Activated effector memory CD4-positive, alpha-beta T cell treated with anti-CD3 and anti-CD28 coated beads, Interleukin-2, amount 50 U/mL, for 16 hours (primary cell): Measurements from ENCODE around the gene CINP.
"Not testable (repeated sequence)": the region's sequence is repeated elsewhere in the genome, so short reads cannot be mapped to it uniquely, and the experiment has no call there.

Experiments
- DNase-seq: peaks from one replicate; pipeline ENCODE4 v3.0.0-alpha.2; 2020

Gene CINP

DNA sequence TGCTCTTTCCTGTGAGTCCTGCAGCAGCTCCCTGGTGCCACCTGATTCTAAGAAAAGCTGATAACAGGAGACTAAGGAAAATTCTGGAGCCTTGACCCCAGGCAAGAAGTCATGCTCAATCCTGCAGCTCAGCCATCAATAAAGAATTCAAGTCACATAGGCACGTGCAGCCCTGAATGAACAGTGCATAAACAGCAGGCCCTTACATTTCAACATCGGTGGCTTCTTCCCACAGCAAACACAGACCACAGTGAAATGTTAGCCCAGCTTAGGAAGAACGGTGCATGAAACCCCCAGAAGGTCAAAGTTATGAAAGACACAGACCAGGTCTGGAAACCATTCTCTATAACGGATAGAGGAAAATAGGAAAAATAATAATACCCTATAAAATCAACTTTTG is 10.5 kb downstream of the CINP start:
- no peak for DNase-seq

DNA sequence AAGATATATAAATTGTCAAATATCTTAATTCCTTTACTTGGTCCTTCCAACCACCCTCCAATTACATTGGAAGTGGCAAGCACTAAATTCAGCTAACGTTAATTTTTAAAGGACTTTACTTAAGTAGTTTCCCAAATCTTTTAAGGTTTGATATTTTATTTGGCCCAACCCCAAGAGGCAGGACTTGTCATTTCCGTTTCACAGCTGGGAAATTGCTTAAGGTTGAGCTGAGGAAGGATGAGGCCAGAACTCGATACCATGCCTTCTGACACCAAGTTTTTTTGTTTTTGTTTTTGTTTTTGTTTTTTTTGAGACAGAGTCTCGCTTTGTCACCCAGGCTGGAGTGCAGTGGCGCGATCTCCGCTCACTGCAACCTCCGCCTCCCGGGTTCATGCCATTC is 11.1 kb downstream of the CINP start:
- not testable (repeated sequence) for DNase-seq

DNA sequence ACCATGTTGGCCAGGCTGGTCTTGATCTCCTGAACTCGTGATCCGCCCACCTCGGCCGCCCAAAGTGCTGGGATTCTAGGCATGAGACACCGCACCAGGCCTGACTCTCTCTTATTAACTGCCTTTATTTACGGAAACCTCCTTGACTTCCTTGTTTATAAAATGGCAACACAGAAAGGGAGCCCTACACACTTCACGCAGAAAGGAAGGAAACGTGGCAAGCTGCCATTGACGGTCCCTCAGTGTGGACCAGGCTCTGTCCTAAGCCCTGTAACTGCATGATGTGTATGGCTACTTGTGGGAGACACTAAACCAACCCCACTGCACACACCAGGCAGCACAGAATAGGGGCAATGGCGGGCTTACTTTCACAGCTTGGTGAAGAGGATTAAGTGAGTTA is 11.7 kb downstream of the CINP start:
- no peak for DNase-seq

DNA sequence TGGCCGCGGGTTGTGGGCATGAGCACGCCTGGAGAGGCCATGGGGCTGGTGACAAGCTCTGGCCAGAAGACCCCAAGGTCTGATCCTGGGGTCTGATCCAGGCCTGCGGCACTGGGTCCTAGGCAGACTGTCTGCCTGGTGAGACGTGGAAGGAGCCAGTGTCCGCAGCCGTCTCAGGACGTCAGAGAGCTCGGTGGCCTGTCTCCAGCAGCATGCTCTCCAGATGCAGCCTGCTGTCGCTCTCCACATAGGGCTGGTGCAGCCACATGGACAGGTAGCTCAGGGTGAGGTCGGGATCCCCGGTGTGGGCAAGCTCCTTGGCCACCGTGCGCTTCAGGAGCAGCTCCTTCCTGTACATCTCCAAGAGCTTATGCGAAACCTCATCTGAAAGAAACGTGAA is 14.3 kb downstream of the CINP start:
- DNase-seq, result no peak

DNA sequence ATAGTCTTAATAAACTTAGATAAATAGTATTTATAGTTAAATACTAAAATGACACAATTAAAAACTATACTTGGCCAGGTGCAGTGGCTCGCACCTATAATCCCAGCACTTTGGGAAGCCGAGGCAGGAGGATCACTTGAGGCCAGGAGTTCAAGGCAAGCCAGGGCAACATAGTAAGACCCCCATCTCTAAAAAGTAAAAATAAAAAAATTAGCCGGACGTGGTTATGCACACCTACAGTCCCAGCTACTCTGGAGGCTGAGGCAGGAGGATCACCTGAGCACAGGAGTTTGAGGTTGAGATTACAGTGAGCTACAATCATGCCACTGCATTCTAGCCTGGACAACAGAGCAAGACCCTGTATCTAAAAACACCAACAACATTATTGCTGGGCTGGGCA is 16.0 kb downstream of the CINP start:
- no peak for DNase-seq

DNA sequence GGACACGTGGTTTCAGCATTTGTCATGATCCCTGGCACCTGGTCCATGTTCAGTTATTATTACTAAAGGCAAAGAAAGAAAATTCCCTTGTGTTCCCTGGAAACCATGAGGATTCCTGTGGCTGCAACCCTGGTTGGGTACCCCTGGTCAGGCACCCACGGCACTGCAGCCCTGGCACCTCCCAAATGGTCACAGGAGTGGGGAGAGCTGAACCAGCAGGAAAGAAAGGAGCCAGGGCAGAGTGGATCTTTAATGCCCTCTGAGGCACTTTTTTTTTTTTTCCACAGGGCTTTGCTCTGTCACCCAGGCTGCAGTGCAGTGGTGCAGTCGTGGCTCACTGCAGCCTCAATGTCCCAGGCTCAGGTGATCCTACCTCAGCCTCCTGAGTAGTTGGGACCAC is 17.5 kb downstream of the CINP start:
- DNase-seq, result no peak

DNA sequence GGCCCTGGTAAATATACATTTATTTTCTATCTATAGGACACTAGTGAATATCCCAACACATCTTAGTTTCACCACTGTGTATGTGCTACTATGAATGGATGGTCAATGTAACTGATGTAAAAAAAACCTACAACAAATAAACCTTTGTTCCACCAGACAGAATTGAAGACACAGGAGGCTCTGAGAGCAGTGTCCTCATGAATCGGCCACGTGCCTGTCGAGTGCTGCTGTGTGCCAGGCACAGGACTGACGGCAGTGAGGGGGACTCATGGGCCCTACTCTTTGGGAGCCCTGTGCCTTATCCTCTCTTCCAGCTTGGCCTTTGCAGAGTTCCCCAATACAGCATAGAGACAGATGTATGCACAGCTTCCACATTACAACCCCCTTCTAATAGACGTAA is 18.2 kb downstream of the CINP start:
- DNase-seq, result no peak

DNA sequence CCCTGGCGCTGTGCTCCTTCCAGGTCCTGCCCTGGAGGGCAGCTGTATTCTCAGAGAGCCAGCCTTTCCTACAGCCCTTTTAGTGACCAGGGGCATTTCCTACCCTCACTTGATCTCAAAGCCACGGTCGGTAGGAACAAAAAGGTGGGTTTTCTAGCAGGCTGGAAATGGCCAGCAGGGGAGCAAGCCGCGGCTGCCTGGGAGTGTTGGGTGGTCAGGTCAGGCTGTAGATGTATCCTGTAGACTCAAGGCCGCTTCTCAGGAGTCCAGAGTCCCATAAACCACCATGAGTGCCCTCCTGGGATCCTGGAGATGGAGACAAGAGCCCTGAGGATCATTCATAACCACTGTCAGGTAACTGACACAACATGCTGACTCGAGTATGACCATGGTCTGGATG is 18.6 kb downstream of the CINP start:
- no peak for DNase-seq

DNA sequence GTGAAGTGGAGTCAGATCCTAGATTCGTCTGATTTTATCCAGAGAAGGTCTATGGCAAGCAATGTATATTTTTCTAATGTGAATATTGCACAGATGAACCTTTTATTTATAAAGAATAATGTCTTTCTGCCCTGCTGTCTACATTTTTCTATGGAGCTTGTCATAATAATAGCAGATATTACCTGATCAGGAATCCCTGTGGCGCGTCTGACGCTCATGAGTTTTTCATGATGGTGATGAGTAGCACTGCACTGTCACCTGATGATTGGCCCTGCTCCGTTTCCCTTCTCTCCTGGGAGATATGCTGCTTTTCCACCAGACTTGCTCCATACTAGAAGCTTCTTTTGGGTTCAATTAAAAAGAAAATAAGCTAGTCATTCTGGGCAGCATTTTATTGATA is 20.5 kb downstream of the CINP start:
- DNase-seq, result no peak

DNA sequence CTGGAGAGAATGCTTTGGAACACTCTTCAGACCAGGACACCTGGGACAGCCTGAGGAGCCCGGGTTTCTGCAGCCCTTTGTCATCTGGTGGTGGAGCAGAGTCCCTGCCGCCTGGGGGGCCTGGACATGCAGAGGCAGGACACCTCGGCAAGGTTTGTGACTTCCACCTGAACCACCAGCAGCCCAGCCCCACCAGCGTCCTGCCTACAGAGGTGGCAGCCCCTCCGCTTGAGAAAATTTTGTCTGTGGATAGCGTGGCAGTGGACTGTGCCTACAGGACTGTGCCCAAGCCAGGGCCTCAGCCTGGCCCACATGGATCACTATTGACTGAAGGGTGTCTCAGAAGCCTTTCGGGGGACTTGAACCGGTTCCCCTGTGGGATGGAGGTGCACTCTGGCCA is 21.1 kb downstream of the CINP start:
- DNase-seq, result no peak

DNA sequence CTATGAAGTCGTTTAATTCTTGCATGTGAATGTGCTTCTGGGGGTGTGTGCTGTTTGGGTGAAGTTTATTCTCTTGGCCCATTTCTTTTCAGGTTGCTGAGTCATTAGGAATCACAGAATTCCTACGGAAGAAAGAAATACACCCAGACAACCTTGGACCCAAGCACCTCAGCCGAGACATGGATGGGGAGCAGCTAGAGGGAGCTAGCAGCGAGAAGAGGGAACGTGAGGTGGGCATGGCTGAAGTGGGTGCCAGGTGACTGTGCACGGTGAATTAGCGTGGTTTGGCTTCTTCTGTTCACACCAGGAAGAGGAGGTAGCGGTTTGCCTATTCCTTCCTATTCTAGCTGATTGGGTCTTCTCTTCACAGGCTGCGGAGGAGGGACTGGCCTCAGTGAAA is 24.0 kb downstream of the CINP start:
- DNase-seq, result no peak

DNA sequence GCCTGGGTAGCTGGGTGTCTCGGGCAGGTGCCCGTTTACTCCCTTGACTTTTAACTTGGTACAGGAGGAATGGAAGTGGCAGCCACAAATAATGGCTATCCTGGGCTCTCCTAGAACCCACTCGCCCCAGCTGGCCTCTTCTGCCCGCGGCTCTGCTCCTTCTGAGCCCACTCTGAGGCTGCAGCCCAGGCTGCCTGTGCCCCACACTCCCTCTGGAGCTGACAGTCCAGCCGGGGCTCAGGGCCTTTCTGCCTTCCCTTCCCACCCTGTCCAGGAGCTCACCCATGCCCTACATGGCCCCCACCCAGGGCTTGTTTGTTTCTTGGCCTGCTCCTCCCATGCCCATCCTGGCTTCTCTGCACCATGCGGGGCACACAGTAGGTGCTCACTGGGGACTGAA is 27.5 kb downstream of the CINP start:
- DNase-seq, result no peak

DNA sequence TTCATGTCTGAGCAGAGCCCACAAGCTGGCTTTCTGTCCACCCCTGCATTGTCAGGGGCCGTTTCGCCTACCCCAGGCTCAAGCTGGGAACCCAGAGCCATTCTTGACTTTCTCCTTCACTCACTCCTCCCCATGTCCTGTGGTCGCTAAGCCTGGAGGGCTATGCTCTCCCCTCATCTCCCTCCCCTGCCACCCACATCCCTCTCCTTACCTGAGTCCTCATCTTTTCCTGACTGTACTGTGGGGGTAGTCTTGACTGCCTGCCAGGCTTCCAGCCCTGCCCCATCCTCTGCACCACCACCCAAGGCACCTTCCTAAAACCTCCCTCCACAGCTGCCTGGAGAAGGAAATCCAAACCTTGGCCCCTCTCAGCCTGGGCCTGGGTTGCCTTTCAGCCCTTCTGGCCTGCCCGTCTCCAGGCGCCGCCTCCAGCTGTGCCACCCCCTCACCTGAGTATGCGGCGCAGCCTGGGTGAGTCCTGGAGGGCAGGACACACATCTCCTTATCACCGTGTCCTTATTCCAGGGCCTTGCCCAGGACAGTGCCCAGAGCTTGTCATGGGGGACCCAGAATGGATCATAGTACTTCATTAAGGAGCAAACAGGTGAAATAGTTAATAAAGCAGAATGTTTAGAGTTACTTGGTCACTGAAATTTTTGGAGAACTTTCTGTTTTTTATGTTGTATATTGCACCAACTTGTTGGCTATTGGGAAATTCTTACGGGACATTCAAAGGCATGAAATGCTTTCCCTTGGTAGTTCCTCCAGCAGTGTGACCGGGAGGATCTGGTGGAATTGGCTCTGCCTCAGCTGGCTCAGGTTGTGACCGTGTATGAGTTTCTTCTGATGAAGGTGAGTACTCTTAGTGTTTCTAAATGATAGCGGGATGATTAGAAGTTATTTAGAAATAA is 28.6 kb downstream of the CINP start:
- DNase-seq, result no peak

DNA sequence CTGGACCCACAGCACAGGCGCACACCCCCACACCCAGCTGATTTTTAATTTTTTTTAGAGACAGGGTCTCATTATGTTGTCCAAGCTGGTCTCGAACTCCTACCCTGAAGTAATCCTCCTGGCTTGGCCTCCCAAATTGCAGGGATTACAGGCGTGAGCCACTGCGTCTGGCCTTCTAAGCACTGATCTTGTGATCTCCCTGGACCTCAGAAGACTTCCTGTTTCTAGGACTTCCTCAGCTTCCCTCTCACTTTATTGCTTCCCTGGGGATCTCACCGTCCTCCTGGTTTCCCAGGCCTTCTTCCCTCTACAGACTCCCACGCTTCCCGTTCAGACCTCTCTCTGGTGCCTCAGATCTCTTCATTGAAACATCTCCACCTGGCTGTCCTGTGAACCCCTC is 29.3 kb downstream of the CINP start:
- no peak for DNase-seq

DNA sequence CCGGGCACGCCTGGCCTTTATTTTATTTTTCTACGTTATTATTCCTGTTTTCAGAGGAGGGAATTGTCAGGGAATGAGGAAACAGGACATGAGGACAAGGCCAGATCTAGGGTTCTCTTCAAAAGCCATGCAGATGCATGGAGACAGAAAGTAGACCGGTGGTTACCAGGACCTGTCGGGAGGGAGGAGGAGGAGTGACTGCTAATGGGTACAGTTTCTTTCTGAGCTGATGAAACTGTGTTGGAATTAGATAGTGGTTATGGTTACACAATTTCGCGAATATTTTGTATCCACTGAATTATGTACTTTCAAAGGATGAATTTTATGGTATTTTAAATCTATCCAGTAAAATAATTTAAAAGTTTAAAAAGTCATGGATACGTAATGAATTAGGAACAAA is 31.9 kb downstream of the CINP start:
- no peak for DNase-seq

DNA sequence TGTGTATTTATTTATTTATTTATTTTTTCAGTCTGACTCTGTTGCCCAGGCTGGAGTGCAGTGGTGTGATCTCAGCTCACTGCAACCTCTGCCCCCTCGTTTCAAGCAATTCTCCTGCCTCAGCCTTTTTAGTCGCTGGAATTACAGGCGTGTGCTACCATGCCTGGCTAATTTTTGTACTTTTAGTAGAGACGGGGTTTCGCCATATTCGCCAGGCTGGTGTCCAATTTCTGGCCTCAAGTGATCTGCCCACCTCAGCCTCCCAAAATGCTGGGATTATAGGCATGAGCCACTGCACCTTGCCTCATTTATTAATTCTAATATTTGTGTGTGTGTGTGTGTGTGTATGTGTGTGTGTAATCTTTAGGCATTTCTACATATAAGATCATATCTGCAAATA is 33.3 kb downstream of the CINP start:
- not testable (repeated sequence) for DNase-seq

DNA sequence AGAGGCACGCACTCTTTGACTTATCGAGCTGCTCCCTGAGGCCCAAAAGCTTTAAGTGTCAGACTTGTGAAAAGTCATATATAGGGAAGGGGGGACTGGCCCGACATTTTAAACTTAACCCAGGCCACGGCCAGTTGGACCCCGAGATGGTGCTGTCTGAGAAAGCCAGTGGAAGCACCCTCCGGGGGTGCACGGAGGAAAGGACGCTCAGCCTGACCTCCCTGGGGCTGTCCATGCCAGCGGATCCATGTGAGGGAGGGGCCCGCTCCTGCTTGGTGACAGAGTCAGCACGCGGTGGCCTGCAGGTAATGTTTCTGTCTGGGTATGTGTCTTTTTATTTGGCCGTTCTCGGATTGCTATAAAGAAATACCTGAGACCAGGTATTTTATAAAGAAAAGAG is 36.1 kb downstream of the CINP start:
- DNase-seq, result no peak

DNA sequence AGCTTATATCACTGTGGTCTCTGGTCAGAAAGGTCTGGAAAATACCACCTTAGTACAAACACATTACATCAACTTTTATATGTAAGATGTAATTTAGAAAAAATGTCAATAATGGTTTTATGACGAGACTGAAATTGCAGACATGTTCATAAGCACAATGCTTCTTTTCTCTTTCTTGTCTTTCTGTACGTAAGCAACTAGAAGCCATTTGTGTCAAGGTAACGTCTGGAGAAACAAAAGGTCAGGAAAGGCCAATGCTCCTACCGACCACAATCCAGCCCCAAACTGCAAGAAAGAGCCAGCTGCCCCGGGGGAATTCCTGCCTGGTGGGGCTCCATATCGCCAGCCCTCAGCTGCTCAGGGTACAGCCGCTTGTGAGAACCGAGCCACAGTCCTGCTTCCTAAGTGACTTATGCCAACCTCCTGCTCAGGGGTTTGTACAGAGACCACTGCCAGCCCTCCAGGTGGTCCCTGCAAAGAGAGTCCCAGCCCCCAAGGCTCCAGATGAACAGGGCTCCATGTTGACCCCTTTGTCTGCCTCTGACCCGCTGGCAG is 36.8 kb downstream of the CINP start:
- DNase-seq, result no peak

DNA sequence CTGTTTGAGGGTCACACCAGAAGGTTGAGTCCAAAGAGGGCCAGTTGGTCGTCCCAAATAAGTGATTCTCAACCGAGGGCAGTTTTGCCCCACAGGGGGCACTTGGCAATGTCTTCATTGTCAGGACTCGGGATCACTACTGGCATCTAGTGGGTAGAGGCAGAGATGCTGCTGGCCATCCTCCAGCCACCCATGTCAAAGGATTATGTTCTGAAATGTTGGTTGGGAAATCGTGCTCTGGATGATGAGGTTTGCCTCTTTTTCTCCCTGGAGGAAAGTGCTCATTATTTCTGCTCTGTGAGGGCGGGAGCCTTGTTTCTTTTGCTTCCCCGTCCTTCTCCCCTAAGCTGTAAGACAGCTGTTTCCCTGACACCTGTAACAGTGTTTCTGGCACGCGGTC is 39.6 kb downstream of the CINP start:
- DNase-seq, result peak; percentile 67

DNA sequence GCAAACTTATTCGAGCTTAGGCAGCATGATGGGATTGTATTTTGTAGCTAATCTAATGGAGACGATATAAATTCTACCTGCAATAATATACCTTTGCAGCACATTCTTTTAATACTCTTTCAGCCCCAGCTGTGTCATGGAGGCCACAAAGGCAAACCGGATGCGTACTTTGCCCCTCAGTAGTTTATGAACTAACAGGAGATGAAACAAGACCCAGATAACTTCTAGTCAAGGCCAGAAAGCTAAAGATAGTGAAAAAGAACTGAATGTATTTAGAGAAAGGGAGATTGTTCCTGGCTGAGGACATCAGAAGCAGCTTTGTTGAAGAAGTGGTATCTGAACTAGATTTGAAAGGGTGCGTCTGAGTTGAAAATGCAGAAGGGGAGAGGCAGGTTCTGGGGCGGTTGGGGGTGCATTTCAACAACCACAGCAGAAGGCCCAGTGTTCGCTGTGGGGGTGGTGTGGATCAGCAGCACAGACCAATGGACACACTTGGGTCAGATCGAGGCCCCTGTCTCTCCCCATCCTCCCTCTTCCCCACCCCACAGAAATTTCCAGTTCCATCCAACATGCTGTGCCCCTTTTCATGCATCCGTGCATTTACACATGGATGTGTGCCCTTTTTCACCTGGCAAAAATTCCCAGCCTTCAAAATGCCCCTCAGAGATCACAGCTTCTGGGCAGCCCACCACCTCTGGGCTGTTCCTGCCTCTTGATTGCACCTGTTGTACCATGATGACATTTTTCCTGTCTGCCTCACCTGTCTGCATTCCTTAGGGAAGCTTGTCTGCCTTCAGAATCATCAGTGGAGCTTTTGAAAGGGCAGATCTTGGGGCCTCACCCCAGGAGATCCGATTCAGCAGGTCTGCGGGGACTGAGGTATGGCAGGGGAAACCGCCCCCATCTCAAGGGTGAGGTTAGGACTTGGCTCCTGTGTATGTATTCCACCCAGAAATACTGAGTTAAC is 41.0 kb downstream of the CINP start:
- DNase-seq, result no peak

DNA sequence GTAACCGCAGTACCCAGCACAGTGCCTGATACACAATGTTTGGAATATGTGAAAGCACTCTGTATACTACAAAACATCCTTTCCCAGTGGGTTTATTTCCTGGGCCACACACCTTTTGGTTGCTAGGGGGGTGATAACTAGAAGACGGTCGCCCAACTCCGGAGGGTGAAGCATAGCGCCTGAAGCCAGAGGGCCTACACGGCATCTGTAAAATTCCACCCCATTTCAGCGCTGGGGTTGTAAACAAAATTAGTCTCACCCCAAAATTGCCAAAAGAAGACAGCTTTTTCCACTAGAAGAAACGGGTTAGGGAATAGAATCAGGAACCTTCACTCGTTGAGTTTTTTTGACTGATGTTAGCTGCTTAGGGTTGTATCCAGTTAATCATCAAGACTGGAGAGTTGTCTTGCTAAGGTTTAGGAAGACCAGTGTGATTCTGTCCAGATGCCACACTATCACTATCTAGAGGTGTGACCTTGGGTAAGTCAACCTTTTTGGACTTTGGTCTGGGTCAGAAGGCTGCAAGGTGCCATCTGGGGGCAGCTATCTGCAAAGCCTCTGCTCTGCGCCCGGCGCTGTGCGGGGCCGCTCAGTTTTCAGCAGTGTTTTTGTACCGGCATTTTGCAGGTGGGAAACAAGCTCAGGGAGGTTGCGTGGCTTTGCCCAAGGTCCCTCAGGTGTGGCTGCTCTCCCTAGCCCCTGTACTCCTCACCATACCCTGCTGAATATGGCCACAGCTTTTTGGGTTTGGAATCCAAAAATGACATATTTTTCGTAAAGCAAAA is 41.8 kb downstream of the CINP start:
- DNase-seq, result no peak

DNA sequence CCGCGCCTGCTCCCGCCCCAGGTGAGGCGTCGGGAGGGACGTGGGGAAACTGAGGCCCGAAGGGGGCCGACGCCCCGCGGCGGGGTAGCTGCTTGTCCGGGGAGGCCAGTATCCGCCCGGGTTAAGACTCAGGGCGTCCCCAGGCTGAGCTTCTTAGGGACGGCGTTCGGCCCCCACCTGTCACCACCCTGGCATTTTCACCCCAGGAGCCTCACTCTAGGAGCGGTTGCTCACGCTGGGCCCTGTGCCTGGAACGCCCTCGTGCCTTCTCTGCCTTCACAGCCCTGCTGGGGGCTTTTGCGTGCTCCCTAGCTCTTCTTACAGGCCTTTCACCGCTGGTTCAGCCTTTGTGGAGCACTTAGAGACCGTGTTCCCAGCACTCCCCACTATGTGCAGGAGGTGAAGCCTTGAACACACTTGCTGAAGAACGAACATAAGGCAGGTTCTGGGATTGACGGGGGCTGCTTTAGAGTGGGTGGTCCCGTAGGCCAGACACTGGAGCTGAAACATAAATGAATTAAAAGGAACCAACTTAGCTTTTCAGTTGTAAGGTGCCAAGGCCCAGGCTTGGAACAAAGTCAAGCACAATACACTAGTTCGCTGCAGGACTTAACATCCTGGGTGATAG is 42.5 kb downstream of the CINP start:
- DNase-seq, result peak; percentile 82
